Umbilical cord (tissue), 2 donors: ENCODE measurements around the gene CYP2A7. TPM values are rescaled to one million over a fixed set of nuclear protein-coding genes. Genes with fewer than 3 reads are reported as not detected.
A peak's percentile ranks its signal among the peaks of the same experiment; 100 is the strongest.
"Not testable (repeated sequence)": the region's sequence is repeated elsewhere in the genome, so short reads cannot be mapped to it uniquely, and the experiment has no call there.

Experiments
- DNase-seq: peaks from one replicate; pipeline ENCODE4 v3.0.0-alpha.2; 2015; ENCODE audit warnings: low spot score
- total RNA-seq: library from RNA; depleted of rRNA; stranded (reverse); fragments of >200 nt; gene quantifications from one replicate; pipeline ENCODE4 v1.2.3, GENCODE V29; 2014; ENCODE audit warnings: low replicate concordance; ENCODE audit not compliant: insufficient read depth

CYP2A7 gene
- total RNA-seq, 1 donor from 2014 or later = 0.24 TPM

GRCh38 chr19:40896843-40897789 is 15.1 kb upstream of the CYP2A7 start:
- not testable (repeated sequence) for DNase-seq

- no peak for DNase-seq
These were observed 14.4 kb upstream of the CYP2A7 start for GRCh38 chr19:40896418-40896796.

GRCh38 chr19:40893112-40893511 is 11.1 kb upstream of the CYP2A7 start:
- DNase-seq = no peak

GRCh38 chr19:40889366-40889765 is 7.3 kb upstream of the CYP2A7 start:
- peak; percentile 14 for DNase-seq

- no peak for DNase-seq
These were observed 6.2 kb upstream of the CYP2A7 start for GRCh38 chr19:40888191-40888590.

- DNase-seq = not testable (repeated sequence)
These were observed 2.3 kb upstream of the CYP2A7 start for GRCh38 chr19:40884187-40884931.

- not testable (repeated sequence) for DNase-seq
These were observed 2.7 kb downstream of the CYP2A7 start for GRCh38 chr19:40879349-40879748.

GRCh38 chr19:40875526-40875951 is 6.5 kb downstream of the CYP2A7 start:
- not testable (repeated sequence) for DNase-seq

- not testable (repeated sequence) for DNase-seq
These were observed 7.2 kb downstream of the CYP2A7 start for GRCh38 chr19:40874874-40875273.

GRCh38 chr19:40873873-40874272 is 8.2 kb downstream of the CYP2A7 start:
- not testable (repeated sequence) for DNase-seq

- DNase-seq = no peak
These were observed 9.8 kb downstream of the CYP2A7 start for GRCh38 chr19:40872209-40872608.

GRCh38 chr19:40867701-40868100 is 14.3 kb downstream of the CYP2A7 start:
- DNase-seq = no peak

- DNase-seq = peak; percentile 49
These were observed 17.1 kb downstream of the CYP2A7 start for GRCh38 chr19:40864739-40865496.

GRCh38 chr19:40862785-40863184 is 19.2 kb downstream of the CYP2A7 start:
- DNase-seq = peak; percentile 43

- no peak for DNase-seq
These were observed 19.7 kb downstream of the CYP2A7 start for GRCh38 chr19:40862333-40862732.

GRCh38 chr19:40858109-40858508 is 23.9 kb downstream of the CYP2A7 start:
- no peak for DNase-seq

- DNase-seq = not testable (repeated sequence)
These were observed 29.4 kb downstream of the CYP2A7 start for GRCh38 chr19:40852467-40853152.

GRCh38 chr19:40850277-40850676 is 31.8 kb downstream of the CYP2A7 start, which contains the start of gene CYP2A6:
CYP2A6 (minus strand) TSS chr19:40850447; CDS start chr19:40850426, 21 bp downstream.
- not testable (repeated sequence) for DNase-seq

GRCh38 chr19:40846722-40847121 is 35.3 kb downstream of the CYP2A7 start:
- not testable (repeated sequence) for DNase-seq

GRCh38 chr19:40843653-40844052 is 38.4 kb downstream of the CYP2A7 start:
- not testable (repeated sequence) for DNase-seq
